K562 (cell line): ENCODE data around the gene CGREF1. TPM values are rescaled to one million over a fixed set of nuclear protein-coding genes. Genes with fewer than 3 reads are reported as not detected.

Experiments used
- DDX20 ChIP-seq: fragments of 450-650 bp; IDR thresholded peaks from 2 replicates; pipeline ENCODE4 v1.6.1; 2016; ENCODE audit warnings: missing genetic modification characterization, low read depth, mild to moderate bottlenecking, missing compliant biosample characterization, moderate library complexity
- FOXA1 ChIP-seq: fragments of 450-650 bp; IDR thresholded peaks from 2 replicates; pipeline ENCODE4 v1.6.1; 2016; ENCODE audit warnings: mild to moderate bottlenecking, borderline replicate concordance
- FOXP1 ChIP-seq: sonication (generic); formaldehyde crosslinking; IDR thresholded peaks from 2 replicates; pipeline ENCODE4 v1.8.0; 2022; ENCODE audit warnings: mild to moderate bottlenecking, missing genetic modification reagents
- GTF2A2 ChIP-seq: IDR thresholded peaks from 2 replicates; pipeline ENCODE4 v1.6.1; 2016; ENCODE audit warnings: mild to moderate bottlenecking, missing genetic modification characterization, missing compliant biosample characterization
- NONO ChIP-seq, 2 experiments: fragments of 200-400 bp in 1 of 2; fragments of 450-650 bp in 1 of 2; formaldehyde crosslinking in 1 of 2; IDR thresholded peaks; 2 replicates each; pipeline ENCODE4 v1.6.1; 2017; ENCODE audit warnings: low read depth in 2 of 2, mild to moderate bottlenecking in 2 of 2, moderate library complexity in 2 of 2, low read length in 1 of 2
- RBM34 ChIP-seq: fragments of 200-400 bp; formaldehyde crosslinking; IDR thresholded peaks from 2 replicates; pipeline ENCODE4 v1.6.1; 2018; ENCODE audit warnings: low read length, borderline replicate concordance; ENCODE audit not compliant: insufficient read depth
- SRSF3 ChIP-seq: fragments of 200-400 bp; formaldehyde crosslinking; IDR thresholded peaks from 2 replicates; pipeline ENCODE4 v1.6.1; 2016; ENCODE audit warnings: mild to moderate bottlenecking, low read length, moderate library complexity; ENCODE audit not compliant: insufficient read depth
- TAF1 ChIP-seq: IDR thresholded peaks from 2 replicates; pipeline ENCODE4 v1.6.1; 2011; ENCODE audit warnings: mild to moderate bottlenecking, low read length, moderate library complexity; ENCODE audit not compliant: insufficient read depth, control insufficient read depth, severe bottlenecking; ENCODE audit errors: extremely low read depth
- THRAP3 ChIP-seq: fragments of 450-650 bp; IDR thresholded peaks from 2 replicates; pipeline ENCODE4 v1.6.1; 2016; ENCODE audit warnings: mild to moderate bottlenecking, inconsistent platforms, borderline replicate concordance
- polyA plus RNA-seq, 8 experiments: library from polyadenylated mRNA; depleted of rRNA in 4 of 8; stranded (reverse) in 5 of 8; unstranded in 3 of 8; fragments of >200 nt; fragmentation: Nextera tagmentation in 2 of 8; fragmentation: Illumina TruSeq in 1 of 8; extraction: Ambion mirVana in 2 of 8; extraction: Trizol in 1 of 8; gene quantifications; 2 replicates each; pipeline versions ENCODE4 v1.2.1 to v1.2.3, GENCODE V29; 2011 to 2014; ENCODE audit warnings: inconsistent platforms in 1 of 8, missing spikeins in 1 of 8
- total RNA-seq, 7 experiments: library from RNA; depleted of rRNA in 6 of 7; stranded (reverse); fragments of >200 nt in 6 of 7; fragmentation: Illumina TruSeq in 2 of 7; extraction: Trizol in 2 of 7; gene quantifications; 2 replicates each; pipeline versions ENCODE4 v1.2.1 to v1.2.3, GENCODE V29; 2011 to 2021; ENCODE audit warnings: low replicate concordance in 1 of 7
- TF ChIP-seq, protein P1 (sequence below): fragments of 200-600 bp; sonication (generic); IDR thresholded peaks from one replicate; pipeline ENCODE4 v1.6.1; 2012; ENCODE audit warnings: mild to moderate bottlenecking, low read depth, low read length, inconsistent platforms
- TF ChIP-seq, protein P2 (sequence below): sonication (generic); formaldehyde crosslinking; IDR thresholded peaks from 2 replicates; pipeline ENCODE4 v1.5.0; 2020; ENCODE audit warnings: missing genetic modification reagents
- TF ChIP-seq, protein P3 (sequence below): sonication (generic); formaldehyde crosslinking; IDR thresholded peaks from 2 replicates; pipeline ENCODE4 v1.8.1; 2023; ENCODE audit warnings: mild to moderate bottlenecking, missing genetic modification reagents

CGREF1 gene
- total and polyA plus RNA-seq, 9 of the 15 experiments (the other 6 are each of a cell fraction or from before 2014, with no cell fraction given) = 0.07 to 0.50 (median 0.37) TPM

- TF ChIP-seq, protein P1, sequence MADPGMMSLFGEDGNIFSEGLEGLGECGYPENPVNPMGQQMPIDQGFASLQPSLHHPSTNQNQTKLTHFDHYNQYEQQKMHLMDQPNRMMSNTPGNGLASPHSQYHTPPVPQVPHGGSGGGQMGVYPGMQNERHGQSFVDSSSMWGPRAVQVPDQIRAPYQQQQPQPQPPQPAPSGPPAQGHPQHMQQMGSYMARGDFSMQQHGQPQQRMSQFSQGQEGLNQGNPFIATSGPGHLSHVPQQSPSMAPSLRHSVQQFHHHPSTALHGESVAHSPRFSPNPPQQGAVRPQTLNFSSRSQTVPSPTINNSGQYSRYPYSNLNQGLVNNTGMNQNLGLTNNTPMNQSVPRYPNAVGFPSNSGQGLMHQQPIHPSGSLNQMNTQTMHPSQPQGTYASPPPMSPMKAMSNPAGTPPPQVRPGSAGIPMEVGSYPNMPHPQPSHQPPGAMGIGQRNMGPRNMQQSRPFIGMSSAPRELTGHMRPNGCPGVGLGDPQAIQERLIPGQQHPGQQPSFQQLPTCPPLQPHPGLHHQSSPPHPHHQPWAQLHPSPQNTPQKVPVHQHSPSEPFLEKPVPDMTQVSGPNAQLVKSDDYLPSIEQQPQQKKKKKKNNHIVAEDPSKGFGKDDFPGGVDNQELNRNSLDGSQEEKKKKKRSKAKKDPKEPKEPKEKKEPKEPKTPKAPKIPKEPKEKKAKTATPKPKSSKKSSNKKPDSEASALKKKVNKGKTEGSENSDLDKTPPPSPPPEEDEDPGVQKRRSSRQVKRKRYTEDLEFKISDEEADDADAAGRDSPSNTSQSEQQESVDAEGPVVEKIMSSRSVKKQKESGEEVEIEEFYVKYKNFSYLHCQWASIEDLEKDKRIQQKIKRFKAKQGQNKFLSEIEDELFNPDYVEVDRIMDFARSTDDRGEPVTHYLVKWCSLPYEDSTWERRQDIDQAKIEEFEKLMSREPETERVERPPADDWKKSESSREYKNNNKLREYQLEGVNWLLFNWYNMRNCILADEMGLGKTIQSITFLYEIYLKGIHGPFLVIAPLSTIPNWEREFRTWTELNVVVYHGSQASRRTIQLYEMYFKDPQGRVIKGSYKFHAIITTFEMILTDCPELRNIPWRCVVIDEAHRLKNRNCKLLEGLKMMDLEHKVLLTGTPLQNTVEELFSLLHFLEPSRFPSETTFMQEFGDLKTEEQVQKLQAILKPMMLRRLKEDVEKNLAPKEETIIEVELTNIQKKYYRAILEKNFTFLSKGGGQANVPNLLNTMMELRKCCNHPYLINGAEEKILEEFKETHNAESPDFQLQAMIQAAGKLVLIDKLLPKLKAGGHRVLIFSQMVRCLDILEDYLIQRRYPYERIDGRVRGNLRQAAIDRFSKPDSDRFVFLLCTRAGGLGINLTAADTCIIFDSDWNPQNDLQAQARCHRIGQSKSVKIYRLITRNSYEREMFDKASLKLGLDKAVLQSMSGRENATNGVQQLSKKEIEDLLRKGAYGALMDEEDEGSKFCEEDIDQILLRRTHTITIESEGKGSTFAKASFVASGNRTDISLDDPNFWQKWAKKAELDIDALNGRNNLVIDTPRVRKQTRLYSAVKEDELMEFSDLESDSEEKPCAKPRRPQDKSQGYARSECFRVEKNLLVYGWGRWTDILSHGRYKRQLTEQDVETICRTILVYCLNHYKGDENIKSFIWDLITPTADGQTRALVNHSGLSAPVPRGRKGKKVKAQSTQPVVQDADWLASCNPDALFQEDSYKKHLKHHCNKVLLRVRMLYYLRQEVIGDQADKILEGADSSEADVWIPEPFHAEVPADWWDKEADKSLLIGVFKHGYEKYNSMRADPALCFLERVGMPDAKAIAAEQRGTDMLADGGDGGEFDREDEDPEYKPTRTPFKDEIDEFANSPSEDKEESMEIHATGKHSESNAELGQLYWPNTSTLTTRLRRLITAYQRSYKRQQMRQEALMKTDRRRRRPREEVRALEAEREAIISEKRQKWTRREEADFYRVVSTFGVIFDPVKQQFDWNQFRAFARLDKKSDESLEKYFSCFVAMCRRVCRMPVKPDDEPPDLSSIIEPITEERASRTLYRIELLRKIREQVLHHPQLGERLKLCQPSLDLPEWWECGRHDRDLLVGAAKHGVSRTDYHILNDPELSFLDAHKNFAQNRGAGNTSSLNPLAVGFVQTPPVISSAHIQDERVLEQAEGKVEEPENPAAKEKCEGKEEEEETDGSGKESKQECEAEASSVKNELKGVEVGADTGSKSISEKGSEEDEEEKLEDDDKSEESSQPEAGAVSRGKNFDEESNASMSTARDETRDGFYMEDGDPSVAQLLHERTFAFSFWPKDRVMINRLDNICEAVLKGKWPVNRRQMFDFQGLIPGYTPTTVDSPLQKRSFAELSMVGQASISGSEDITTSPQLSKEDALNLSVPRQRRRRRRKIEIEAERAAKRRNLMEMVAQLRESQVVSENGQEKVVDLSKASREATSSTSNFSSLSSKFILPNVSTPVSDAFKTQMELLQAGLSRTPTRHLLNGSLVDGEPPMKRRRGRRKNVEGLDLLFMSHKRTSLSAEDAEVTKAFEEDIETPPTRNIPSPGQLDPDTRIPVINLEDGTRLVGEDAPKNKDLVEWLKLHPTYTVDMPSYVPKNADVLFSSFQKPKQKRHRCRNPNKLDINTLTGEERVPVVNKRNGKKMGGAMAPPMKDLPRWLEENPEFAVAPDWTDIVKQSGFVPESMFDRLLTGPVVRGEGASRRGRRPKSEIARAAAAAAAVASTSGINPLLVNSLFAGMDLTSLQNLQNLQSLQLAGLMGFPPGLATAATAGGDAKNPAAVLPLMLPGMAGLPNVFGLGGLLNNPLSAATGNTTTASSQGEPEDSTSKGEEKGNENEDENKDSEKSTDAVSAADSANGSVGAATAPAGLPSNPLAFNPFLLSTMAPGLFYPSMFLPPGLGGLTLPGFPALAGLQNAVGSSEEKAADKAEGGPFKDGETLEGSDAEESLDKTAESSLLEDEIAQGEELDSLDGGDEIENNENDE = no peak
- TF ChIP-seq THRAP3 = no peak
- TF ChIP-seq, protein P2, sequence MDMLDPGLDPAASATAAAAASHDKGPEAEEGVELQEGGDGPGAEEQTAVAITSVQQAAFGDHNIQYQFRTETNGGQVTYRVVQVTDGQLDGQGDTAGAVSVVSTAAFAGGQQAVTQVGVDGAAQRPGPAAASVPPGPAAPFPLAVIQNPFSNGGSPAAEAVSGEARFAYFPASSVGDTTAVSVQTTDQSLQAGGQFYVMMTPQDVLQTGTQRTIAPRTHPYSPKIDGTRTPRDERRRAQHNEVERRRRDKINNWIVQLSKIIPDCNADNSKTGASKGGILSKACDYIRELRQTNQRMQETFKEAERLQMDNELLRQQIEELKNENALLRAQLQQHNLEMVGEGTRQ (CRISPR knock-in tag) = peak; percentile 88
- no peak for TF ChIP-seq FOXP1
- no peak for TF ChIP-seq SRSF3
- TF ChIP-seq DDX20 (tag) = no peak
- no peak for TF ChIP-seq RBM34
- no peak for TF ChIP-seq FOXA1
- TF ChIP-seq TAF1 = no peak
- no peak for TF ChIP-seq GTF2A2 (tag)
- TF ChIP-seq, protein P3, sequence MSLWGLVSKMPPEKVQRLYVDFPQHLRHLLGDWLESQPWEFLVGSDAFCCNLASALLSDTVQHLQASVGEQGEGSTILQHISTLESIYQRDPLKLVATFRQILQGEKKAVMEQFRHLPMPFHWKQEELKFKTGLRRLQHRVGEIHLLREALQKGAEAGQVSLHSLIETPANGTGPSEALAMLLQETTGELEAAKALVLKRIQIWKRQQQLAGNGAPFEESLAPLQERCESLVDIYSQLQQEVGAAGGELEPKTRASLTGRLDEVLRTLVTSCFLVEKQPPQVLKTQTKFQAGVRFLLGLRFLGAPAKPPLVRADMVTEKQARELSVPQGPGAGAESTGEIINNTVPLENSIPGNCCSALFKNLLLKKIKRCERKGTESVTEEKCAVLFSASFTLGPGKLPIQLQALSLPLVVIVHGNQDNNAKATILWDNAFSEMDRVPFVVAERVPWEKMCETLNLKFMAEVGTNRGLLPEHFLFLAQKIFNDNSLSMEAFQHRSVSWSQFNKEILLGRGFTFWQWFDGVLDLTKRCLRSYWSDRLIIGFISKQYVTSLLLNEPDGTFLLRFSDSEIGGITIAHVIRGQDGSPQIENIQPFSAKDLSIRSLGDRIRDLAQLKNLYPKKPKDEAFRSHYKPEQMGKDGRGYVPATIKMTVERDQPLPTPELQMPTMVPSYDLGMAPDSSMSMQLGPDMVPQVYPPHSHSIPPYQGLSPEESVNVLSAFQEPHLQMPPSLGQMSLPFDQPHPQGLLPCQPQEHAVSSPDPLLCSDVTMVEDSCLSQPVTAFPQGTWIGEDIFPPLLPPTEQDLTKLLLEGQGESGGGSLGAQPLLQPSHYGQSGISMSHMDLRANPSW (CRISPR knock-in tag) = 0 out of 2 replicates have a peak, but pooled peaks have one; percentile 48
- no peak for TF ChIP-seq NONO (IDR thresholded peaks at IDR 0.05; ENCODE audit: low read depth in 2 of 2, low read length in 1 of 2)
Observed at GRCh38 chr2:27092696-27093429, 26.1 kb downstream of the CGREF1 start (continued).
